PFSK-1 (cell line): Measurements from ENCODE around the gene CATSPER3.

Experiments
- SIN3A ChIP-seq: IDR thresholded peaks from 2 replicates; pipeline ENCODE4 v1.6.1; 2012; ENCODE audit warnings: mild to moderate bottlenecking, low read length, moderate library complexity, borderline replicate concordance; ENCODE audit not compliant: insufficient read depth
- TAF1 ChIP-seq: IDR thresholded peaks from 2 replicates; pipeline ENCODE4 v1.6.1; 2012; ENCODE audit warnings: low read length, control low read depth, borderline replicate concordance; ENCODE audit not compliant: insufficient read depth

GRCh38 chr5:135012033-135012588 lies 44.4 kb downstream of the CATSPER3 start:
- TF ChIP-seq TAF1 (no peak), SIN3A (no peak)
